Measurements from ENCODE around the gene DDIT3. TPM values are rescaled to one million over a fixed set of nuclear protein-coding genes. Genes with fewer than 3 reads are reported as not detected.
"Not testable (repeated sequence)": the region's sequence is repeated elsewhere in the genome, so short reads cannot be mapped to it uniquely, and the experiment has no call there.

DDIT3 gene
- total RNA-seq, 1 donor from 2014 or later, result 47.3 TPM

GRCh38 chr12:57511161-57511560 is 9.2 kb downstream of the DDIT3 start:
- H3K27me3 ChIP-seq, result no peaks in the 10 kb centered on the region
- H3K4me3 ChIP-seq, result no peak overlapping the region
- H3K36me3 ChIP-seq, result peaks cover 78% of the 10 kb centered on the region
- TF ChIP-seq, protein P1, sequence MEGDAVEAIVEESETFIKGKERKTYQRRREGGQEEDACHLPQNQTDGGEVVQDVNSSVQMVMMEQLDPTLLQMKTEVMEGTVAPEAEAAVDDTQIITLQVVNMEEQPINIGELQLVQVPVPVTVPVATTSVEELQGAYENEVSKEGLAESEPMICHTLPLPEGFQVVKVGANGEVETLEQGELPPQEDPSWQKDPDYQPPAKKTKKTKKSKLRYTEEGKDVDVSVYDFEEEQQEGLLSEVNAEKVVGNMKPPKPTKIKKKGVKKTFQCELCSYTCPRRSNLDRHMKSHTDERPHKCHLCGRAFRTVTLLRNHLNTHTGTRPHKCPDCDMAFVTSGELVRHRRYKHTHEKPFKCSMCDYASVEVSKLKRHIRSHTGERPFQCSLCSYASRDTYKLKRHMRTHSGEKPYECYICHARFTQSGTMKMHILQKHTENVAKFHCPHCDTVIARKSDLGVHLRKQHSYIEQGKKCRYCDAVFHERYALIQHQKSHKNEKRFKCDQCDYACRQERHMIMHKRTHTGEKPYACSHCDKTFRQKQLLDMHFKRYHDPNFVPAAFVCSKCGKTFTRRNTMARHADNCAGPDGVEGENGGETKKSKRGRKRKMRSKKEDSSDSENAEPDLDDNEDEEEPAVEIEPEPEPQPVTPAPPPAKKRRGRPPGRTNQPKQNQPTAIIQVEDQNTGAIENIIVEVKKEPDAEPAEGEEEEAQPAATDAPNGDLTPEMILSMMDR (IDR thresholded peaks at IDR 0.05), result no peak
- no peak for ATAC-seq
- intact Hi-C loops (cut with DNase I), result no loop called here
- H3K9me3 ChIP-seq, result no peaks in the 10 kb centered on the region
- DNase-seq, result no peak
- no peak overlapping the region for H3K27ac ChIP-seq
- H3K4me1 ChIP-seq, result no peaks in the 10 kb centered on the region

DNA sequence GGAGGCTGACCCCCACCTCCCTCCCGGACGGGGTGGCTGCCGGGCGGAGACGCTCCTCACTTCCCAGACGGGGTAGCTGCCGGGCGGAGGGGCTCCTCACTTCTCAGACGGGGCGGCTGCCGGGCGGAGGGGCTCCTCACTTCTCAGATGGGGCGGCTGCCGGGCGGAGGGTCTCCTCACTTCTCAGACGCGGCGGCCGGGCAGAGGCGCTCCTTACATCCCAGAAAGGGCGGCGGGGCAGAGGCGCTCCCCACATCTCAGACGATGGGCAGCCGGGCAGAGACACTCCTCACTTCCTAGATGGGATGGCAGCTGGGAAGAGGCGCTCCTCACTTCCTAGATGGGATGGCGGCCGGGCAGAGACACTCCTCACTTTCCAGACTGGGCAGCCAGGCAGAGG is 12.5 kb downstream of the DDIT3 start:
- ATAC-seq; intact Hi-C loops (cut with DNase I): not testable (repeated sequence)

GRCh38 chr12:57506541-57506940 is 13.8 kb downstream of the DDIT3 start:
- H3K27me3 ChIP-seq; ATAC-seq; DNase-seq; H3K9me3 ChIP-seq; intact Hi-C loops (cut with DNase I); H3K27ac ChIP-seq; H3K4me1 ChIP-seq; H3K4me3 ChIP-seq: not testable (repeated sequence)
- H3K36me3 ChIP-seq, result peaks cover 80% of the 10 kb centered on the region

More for the DNA sequence above, 12.5 kb downstream of the DDIT3 start:
- H3K27me3 ChIP-seq, H3K4me3 ChIP-seq, H3K9me3 ChIP-seq, H3K4me1 ChIP-seq, H3K27ac ChIP-seq, DNase-seq: not testable (repeated sequence)
- H3K36me3 ChIP-seq, result peaks cover 80% of the 10 kb centered on the region

- H3K9me3 ChIP-seq; DNase-seq; intact Hi-C loops (cut with DNase I); H3K27ac ChIP-seq; ATAC-seq; H3K27me3 ChIP-seq; H3K4me3 ChIP-seq; H3K4me1 ChIP-seq: not testable (repeated sequence)
- H3K36me3 ChIP-seq, result peaks cover 84% of the 10 kb centered on the region
Measured at GRCh38 chr12:57502311-57502969, 17.9 kb downstream of the DDIT3 start.

DNA sequence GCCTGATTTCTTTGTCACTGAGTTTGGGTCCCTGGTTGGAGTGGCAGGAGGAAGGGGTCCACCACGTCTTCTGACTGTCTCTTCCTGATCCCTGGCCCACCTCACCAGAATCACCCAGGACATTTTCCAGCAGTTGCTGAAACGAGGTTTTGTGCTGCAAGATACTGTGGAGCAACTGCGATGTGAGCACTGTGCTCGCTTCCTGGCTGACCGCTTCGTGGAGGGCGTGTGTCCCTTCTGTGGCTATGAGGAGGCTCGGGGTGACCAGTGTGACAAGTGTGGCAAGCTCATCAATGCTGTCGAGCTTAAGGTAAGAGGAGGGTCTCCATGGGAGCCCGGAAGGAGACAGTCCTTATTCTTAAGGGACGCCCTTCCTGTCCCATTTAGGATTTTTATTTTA is 20.1 kb downstream of the DDIT3 start:
- peaks cover 80% of the 10 kb centered on the region for H3K36me3 ChIP-seq

GRCh38 chr12:57498571-57498970 is 21.7 kb downstream of the DDIT3 start:
- Histone ChIP-seq H3K9me3 (no peaks in the 10 kb centered on the region), H3K4me1 (no peaks in the 10 kb centered on the region), H3K27ac (no peak overlapping the region), H3K36me3 (peaks cover 67% of the 10 kb centered on the region), H3K27me3 (no peaks in the 10 kb centered on the region), H3K4me3 (no peak overlapping the region)
- TF ChIP-seq, protein P1 (IDR thresholded peaks at IDR 0.05), result no peak
- ATAC-seq (no peak), DNase-seq (no peak)
- intact Hi-C loops (cut with DNase I), result no loop called here

More for the DNA sequence above, 20.1 kb downstream of the DDIT3 start:
- Histone ChIP-seq H3K4me3 (no peak overlapping the region), H3K27me3 (no peaks in the 10 kb centered on the region), H3K9me3 (no peaks in the 10 kb centered on the region), H3K4me1 (no peaks in the 10 kb centered on the region), H3K27ac (no peak overlapping the region)
- TF ChIP-seq, protein P1 (IDR thresholded peaks at IDR 0.05), result no peak
- ATAC-seq (no peak), DNase-seq (no peak)
- intact Hi-C loops (cut with DNase I), result no loop called here

DNA sequence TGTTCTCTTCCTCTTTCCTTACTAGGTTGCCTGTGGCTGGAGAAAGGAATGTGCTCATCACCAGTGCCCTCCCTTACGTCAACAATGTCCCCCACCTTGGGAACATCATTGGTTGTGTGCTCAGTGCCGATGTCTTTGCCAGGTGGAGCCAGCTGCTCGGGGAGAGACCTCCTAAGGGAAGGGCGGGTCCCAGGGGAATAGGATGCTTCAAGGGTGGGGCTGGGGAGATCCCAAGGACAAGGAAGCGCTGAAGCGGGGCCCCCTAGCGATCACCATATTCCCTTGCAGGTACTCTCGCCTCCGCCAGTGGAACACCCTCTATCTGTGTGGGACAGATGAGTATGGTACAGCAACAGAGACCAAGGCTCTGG is 22.2 kb downstream of the DDIT3 start:
- no peak overlapping the region for H3K4me3 ChIP-seq
- intact Hi-C loops (cut with DNase I), result no loop called here
- no peaks in the 10 kb centered on the region for H3K4me1 ChIP-seq
- peaks cover 62% of the 10 kb centered on the region for H3K36me3 ChIP-seq
- H3K27me3 ChIP-seq, result no peaks in the 10 kb centered on the region
- TF ChIP-seq, protein P1 (IDR thresholded peaks at IDR 0.05), result no peak
- H3K9me3 ChIP-seq, result no peaks in the 10 kb centered on the region
- H3K27ac ChIP-seq, result no peak overlapping the region
- ATAC-seq (no peak), DNase-seq (no peak)

Data from upper lobe of right lung (tissue), 1 donor.